Endometrium (tissue), 2 donors: ENCODE results near the gene COLQ.

Experiments used
- FAIRE-seq: peaks from 2 replicates; lab custom pipeline; 2012; peaks lifted over from hg19 to GRCh38; lab: Jason Lieb, UNC
- donor health status: control.
- donor health status: control.

The COLQ gene

GRCh38 chr3:15454965-15455364 lies 66.5 kb downstream of the COLQ start:
- no peak for FAIRE-seq

- FAIRE-seq: no peak
Observed at GRCh38 chr3:15453991-15454625, 67.4 kb downstream of the COLQ start.

GRCh38 chr3:15453501-15453900 lies 68.0 kb downstream of the COLQ start:
- no peak for FAIRE-seq

- FAIRE-seq: no peak
Observed at GRCh38 chr3:15452961-15453360, 68.5 kb downstream of the COLQ start.

GRCh38 chr3:15452156-15452555 lies 69.3 kb downstream of the COLQ start:
- no peak for FAIRE-seq

- no peak for FAIRE-seq
Observed at GRCh38 chr3:15451216-15452113, 70.0 kb downstream of the COLQ start.

- no peak for FAIRE-seq
Observed at GRCh38 chr3:15450438-15451215, 70.9 kb downstream of the COLQ start.

GRCh38 chr3:15449489-15450224 lies 71.8 kb downstream of the COLQ start:
- no peak for FAIRE-seq

- no peak for FAIRE-seq
Observed at GRCh38 chr3:15443826-15444524, 77.5 kb downstream of the COLQ start.

GRCh38 chr3:15440891-15441290 lies 80.6 kb downstream of the COLQ start:
- FAIRE-seq: no peak

GRCh38 chr3:15439476-15439875 lies 82.0 kb downstream of the COLQ start:
- no peak for FAIRE-seq

- FAIRE-seq: no peak
Observed at GRCh38 chr3:15438983-15439382, 82.5 kb downstream of the COLQ start.

GRCh38 chr3:15436246-15436645 lies 85.3 kb downstream of the COLQ start:
- no peak for FAIRE-seq

- FAIRE-seq: no peak
Observed at GRCh38 chr3:15434756-15435155, 86.8 kb downstream of the COLQ start.

GRCh38 chr3:15433531-15433930 lies 88.0 kb downstream of the COLQ start:
- FAIRE-seq: no peak

GRCh38 chr3:15431256-15431837 lies 90.2 kb downstream of the COLQ start:
- no peak for FAIRE-seq

- FAIRE-seq: no peak
Observed at GRCh38 chr3:15430624-15431023, 90.9 kb downstream of the COLQ start.

GRCh38 chr3:15429080-15429479 lies 92.4 kb downstream of the COLQ start:
- FAIRE-seq: no peak

- no peak for FAIRE-seq
Observed at GRCh38 chr3:15428539-15428938, 93.0 kb downstream of the COLQ start.

GRCh38 chr3:15427981-15428380 lies 93.5 kb downstream of the COLQ start:
- FAIRE-seq: no peak
